Measurements from ENCODE around the gene ITGA7. TPM values are rescaled to one million over a fixed set of nuclear protein-coding genes. Genes with fewer than 3 reads are reported as not detected.

ITGA7 gene
- total and polyA plus RNA-seq, 2 of the 8 experiments (the other 6 are each of a cell fraction or from before 2014, with no cell fraction given), result 57.6 to 86.1 TPM

- Histone ChIP-seq H2BK12ac (ENCODE audit: low read depth, low read length) (no peak overlapping the region), H3K9ac (replicated peaks in 1 of 4; ENCODE audit: extremely low read depth in 1 of 4, low read depth in 3 of 4, low read length in 3 of 4) (no peak overlapping the region), H3K23ac (ENCODE audit: insufficient read length) (no peak overlapping the region), H3K27ac (ENCODE audit: low read depth, low read length) (no peak overlapping the region), H2BK5ac (ENCODE audit: low read depth, low read length) (no peak overlapping the region), H2AFZ (ENCODE audit: low read length) (no peak overlapping the region), H3K79me1 (ENCODE audit: low read depth, low read length) (no peaks in the 10 kb centered on the region), H3K18ac (ENCODE audit: extremely low read depth, low read length) (no peak overlapping the region), H3K4ac (replicated peaks; ENCODE audit: insufficient read length, low read depth, low read length) (no peak overlapping the region), H3K4me2 (ENCODE audit: insufficient read depth in 1 of 2, low read depth in 2 of 2, low read length in 2 of 2) (no peak overlapping the region), H3K4me1 (replicated peaks in 1 of 4; ENCODE audit: control insufficient read depth in 3 of 4, insufficient read depth in 4 of 4, low read length in 3 of 4) (peaks cover 0 to 19% (median 9%) of the 10 kb centered on the region in 4 experiments; a peak in 5 of 7 replicates), H2BK20ac (ENCODE audit: low read length) (no peak overlapping the region), H4K5ac (ENCODE audit: insufficient read length, low read depth, low read length) (no peak overlapping the region), H3K79me2 (ENCODE audit: control insufficient read depth in 1 of 2, insufficient read depth in 2 of 2, low read length in 2 of 2) (no peaks in the 10 kb centered on the region), H3K36me3 (ENCODE audit: control insufficient read depth in 2 of 4, insufficient read depth in 4 of 4, low read length in 3 of 4) (no peaks in the 10 kb centered on the region), H3K27me3 (replicated peaks in 1 of 4; ENCODE audit: control insufficient read depth in 3 of 4, extremely low read depth in 1 of 4, insufficient read depth in 3 of 4, low read length in 3 of 4) (no peaks in the 10 kb centered on the region), H4K20me1 (replicated peaks in 1 of 2; ENCODE audit: control insufficient read depth in 1 of 2, insufficient read depth in 2 of 2, low read length in 2 of 2) (no peaks in the 10 kb centered on the region), H3K14ac (ENCODE audit: insufficient read length) (no peak overlapping the region), H2BK15ac (ENCODE audit: low read length) (no peak overlapping the region), H3K4me3 (ENCODE audit: extremely low read depth in 1 of 4, insufficient read depth in 2 of 4, low read depth in 3 of 4, low read length in 4 of 4) (no peak overlapping the region), H4K91ac (replicated peaks; ENCODE audit: insufficient read length, low read length) (no peak overlapping the region), H2BK120ac (replicated peaks; ENCODE audit: low read depth, low read length) (no peak overlapping the region), H2AK5ac (ENCODE audit: low read depth, low read length) (no peak overlapping the region), H3K23me2 (ENCODE audit: low read depth, low read length) (peaks cover 12% of the 10 kb centered on the region), H4K8ac (ENCODE audit: extremely low read depth, insufficient read depth, low read length) (no peak overlapping the region), H3K9me3 (ENCODE audit: insufficient read depth in 2 of 2, low read depth in 1 of 2, low read length in 1 of 2) (no peaks in the 10 kb centered on the region), H3K56ac (replicated peaks; ENCODE audit: insufficient read length, low read depth, low read length) (no peak overlapping the region)
- no peak for DNase-seq (ENCODE audit: low read depth in 1 of 2, low spot score in 2 of 2)
- CTCF ChIA-PET (ENCODE audit: partially characterized antibody), result interaction anchor here (0.7 to 10.7 kb wide), 9 partner anchors 10 to 1295 kb away, joined by 3 to 229 read pairs (median 9); partner anchors contain the start of genes BLOC1S1, ITGA7 and RDH5
- FAIRE-seq, result no peak
- 87% methylated on average over 2 of the region's 2 CpGs; no CpG with 5 or more reads in 1 of the 2 experiments for WGBS, 2 experiments (ENCODE audit: extremely low coverage in 1 of 2, insufficient coverage in 1 of 2, insufficient read length in 1 of 2, insufficient replicate concordance in 2 of 2, low coverage in 1 of 2, low lambda C conversion rate in 2 of 2, missing lambda C conversion rate in 1 of 2)
- no peak for TF ChIP-seq TCF12 (IDR thresholded peaks at IDR 0.05; ENCODE audit: low read depth, low read length)
- no peak for TF ChIP-seq CHD2 (IDR thresholded peaks at IDR 0.05; ENCODE audit: low read length)
- no peak for TF ChIP-seq PHF8 (conservative IDR thresholded peaks at IDR 0.05; ENCODE audit: low read depth, low read length)
- TF ChIP-seq KDM5A (IDR thresholded peaks at IDR 0.05; ENCODE audit: low read length), result no peak
- no peak for TF ChIP-seq CHD1 (IDR thresholded peaks at IDR 0.05; ENCODE audit: low read depth, low read length)
- POLR2A ChIA-PET (ENCODE audit: partially characterized antibody), result interaction anchor here (1.0 to 34.1 kb wide), 6 partner anchors 9 to 32 kb away, joined by 3 to 809 read pairs (median 6); partner anchors contain the start of gene BLOC1S1
Observed at GRCh38 chr12:55733858-55734257, 26.2 kb upstream of the ITGA7 start.
